Lower leg skin (tissue), 3 donors: ENCODE measurements around the gene ZNF814.
"Not testable (repeated sequence)": the region's sequence is repeated elsewhere in the genome, so short reads cannot be mapped to it uniquely, and the experiment has no call there.

Experiments used
- POLR2A ChIP-seq, 2 donors: fragments of 450-650 bp; IDR thresholded peaks; one replicate each; pipeline ENCODE4 v1.6.1; 2016 to 2017; ENCODE audit warnings: antibody characterized with exemption in 2 of 2, mild to moderate bottlenecking in 1 of 2, moderate library complexity in 1 of 2
- TF ChIP-seq, protein P1 (sequence below), 3 donors: fragments of 450-650 bp; IDR thresholded peaks; one replicate each; pipeline ENCODE4 v1.5.1; 2016; ENCODE audit warnings: antibody characterized with exemption in 3 of 3, mild to moderate bottlenecking in 3 of 3, moderate library complexity in 2 of 3

DNA sequence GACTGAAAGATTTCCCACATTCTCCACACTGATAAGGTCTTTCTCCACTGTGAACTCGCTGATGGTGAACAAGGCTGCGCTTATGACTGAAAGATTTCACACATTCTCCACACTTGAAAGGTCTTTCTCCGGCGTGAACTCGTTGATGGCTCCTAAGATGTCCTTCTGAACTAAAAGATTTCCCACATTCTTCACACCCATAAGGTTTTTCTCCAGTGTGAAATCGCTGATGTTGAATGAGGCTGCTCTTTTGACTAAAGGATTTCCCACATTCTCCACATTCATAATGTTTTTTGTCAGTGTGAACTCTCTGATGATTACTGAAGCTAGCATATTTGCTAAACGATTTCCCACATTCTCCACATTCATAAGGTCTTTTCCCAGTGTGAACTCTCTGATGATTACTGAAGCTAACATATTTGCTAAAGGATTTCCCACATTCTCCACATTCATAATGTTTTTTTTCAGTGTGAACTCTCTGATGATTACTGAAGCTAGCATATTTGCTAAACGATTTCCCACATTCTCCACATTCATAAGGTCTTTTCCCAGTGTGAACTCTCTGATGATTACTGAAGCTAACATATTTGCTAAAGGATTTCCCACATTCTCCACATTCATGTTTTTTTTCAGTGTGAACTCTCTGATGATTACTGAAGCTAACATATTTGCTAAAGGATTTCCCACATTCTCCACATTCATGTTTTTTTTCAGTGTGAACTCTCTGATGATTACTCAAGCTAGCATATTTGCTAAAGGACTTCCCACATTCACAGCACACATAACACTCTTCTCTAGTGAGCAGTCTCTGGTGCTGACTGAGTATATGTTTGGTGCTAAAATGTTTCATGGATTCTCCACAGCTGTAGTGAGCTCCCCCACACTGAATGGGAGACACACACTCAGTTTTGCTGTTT lies 14.7 kb downstream of the ZNF814 start:
- TF ChIP-seq, protein P1, sequence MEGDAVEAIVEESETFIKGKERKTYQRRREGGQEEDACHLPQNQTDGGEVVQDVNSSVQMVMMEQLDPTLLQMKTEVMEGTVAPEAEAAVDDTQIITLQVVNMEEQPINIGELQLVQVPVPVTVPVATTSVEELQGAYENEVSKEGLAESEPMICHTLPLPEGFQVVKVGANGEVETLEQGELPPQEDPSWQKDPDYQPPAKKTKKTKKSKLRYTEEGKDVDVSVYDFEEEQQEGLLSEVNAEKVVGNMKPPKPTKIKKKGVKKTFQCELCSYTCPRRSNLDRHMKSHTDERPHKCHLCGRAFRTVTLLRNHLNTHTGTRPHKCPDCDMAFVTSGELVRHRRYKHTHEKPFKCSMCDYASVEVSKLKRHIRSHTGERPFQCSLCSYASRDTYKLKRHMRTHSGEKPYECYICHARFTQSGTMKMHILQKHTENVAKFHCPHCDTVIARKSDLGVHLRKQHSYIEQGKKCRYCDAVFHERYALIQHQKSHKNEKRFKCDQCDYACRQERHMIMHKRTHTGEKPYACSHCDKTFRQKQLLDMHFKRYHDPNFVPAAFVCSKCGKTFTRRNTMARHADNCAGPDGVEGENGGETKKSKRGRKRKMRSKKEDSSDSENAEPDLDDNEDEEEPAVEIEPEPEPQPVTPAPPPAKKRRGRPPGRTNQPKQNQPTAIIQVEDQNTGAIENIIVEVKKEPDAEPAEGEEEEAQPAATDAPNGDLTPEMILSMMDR (IDR thresholded peaks at IDR 0.05) = not testable (repeated sequence)
- not testable (repeated sequence) for TF ChIP-seq POLR2A (IDR thresholded peaks at IDR 0.05)
